Tibial artery (tissue), 4 donors: ENCODE data around the gene TUBGCP5.
"Not testable (repeated sequence)": the region's sequence is repeated elsewhere in the genome, so short reads cannot be mapped to it uniquely, and the experiment has no call there.

Source experiments
- DNase-seq, 2 donors: peaks; one replicate each; pipeline ENCODE4 v3.0.0-alpha.2; 2019
- H3K27ac ChIP-seq, 2 donors: fragments of 200-600 bp; sonication (generic) in 1 of 2; 1 replicate in 1 of 2; 2 replicates in 1 of 2; pipeline ENCODE4 v1.5.1; 2018 to 2019; ENCODE audit warnings: mild to moderate bottlenecking in 1 of 2
- H3K27me3 ChIP-seq, 2 donors: fragments of 200-600 bp; sonication (generic) in 1 of 2; one replicate each; pipeline versions ENCODE4 v1.5.1 to v1.6.0; 2016 to 2019
- H3K36me3 ChIP-seq, 3 donors: fragments of 200-600 bp; sonication (generic) in 2 of 3; one replicate each; pipeline ENCODE4 v1.5.1; 2016 to 2019; ENCODE audit warnings: mild to moderate bottlenecking in 2 of 3
- H3K4me1 ChIP-seq, 4 donors: fragments of 200-600 bp; sonication (generic) in 2 of 4; 1 replicate in 3 of 4; 2 replicates in 1 of 4; pipeline ENCODE4 v1.5.1; 2016 to 2019
- H3K4me3 ChIP-seq, 2 donors: fragments of 200-600 bp; sonication (generic) in 1 of 2; 1 replicate in 1 of 2; 2 replicates in 1 of 2; pipeline ENCODE4 v1.5.1; 2018 to 2019; ENCODE audit warnings: mild to moderate bottlenecking in 2 of 2
- H3K9me3 ChIP-seq, 3 donors: fragments of 200-600 bp; sonication (generic) in 1 of 3; one replicate each; pipeline ENCODE4 v1.5.1; 2016 to 2019
- CTCF ChIP-seq, 2 experiments: fragments of 200-600 bp in 1 of 2; fragments of 450-650 bp in 1 of 2; IDR thresholded peaks; one replicate each; pipeline ENCODE4 v1.5.1; 2017 to 2019; ENCODE audit warnings: antibody characterized with exemption in 2 of 2, mild to moderate bottlenecking in 1 of 2, moderate library complexity in 1 of 2
- intact Hi-C: fragments of 100-400 bp; cut with DNase I; formaldehyde crosslinking; loops from one replicate; pipeline ENCODE4 v1.15.0; 2023; ENCODE audit warnings: low total_unique reads

TUBGCP5 gene

GRCh38 chr15:23013681-23014080 is 25.7 kb downstream of the TUBGCP5 start:
- Histone ChIP-seq H3K27me3 (no peaks in the 10 kb centered on the region), H3K27ac (no peak overlapping the region), H3K36me3 (peaks cover 63 to 93% (median 81%) of the 10 kb centered on the region in 3 donors), H3K9me3 (no peaks in the 10 kb centered on the region), H3K4me3 (no peak overlapping the region), H3K4me1 (no peaks in the 10 kb centered on the region)
- TF ChIP-seq CTCF (IDR thresholded peaks at IDR 0.05), result no peak
- DNase-seq, result no peak
- intact Hi-C loops, result no loop called here

DNA sequence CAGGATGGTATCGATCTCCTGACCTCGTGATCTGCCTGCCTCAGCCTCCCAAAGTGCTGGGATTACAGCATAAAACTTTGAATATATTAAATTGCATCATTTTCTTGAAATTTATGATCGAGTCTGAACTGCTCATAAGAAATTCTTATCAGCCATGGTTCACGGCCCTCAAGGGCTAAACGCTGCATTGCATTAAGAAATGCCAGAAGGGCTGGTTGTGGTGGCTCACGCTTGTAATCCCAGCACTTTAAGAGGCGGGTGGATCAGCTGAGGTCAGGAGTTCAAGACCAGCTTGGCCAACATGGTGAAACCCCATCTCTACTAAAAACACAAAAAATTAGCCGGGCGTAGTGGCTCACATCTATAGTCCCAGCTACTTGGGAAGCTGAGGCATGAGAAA is 26.8 kb downstream of the TUBGCP5 start:
- H3K4me1 ChIP-seq, H3K9me3 ChIP-seq, H3K27me3 ChIP-seq, H3K4me3 ChIP-seq, DNase-seq, intact Hi-C loops, H3K27ac ChIP-seq: not testable (repeated sequence)
- H3K36me3 ChIP-seq, result peaks cover 63 to 93% (median 81%) of the 10 kb centered on the region in 3 donors

- peaks cover 71 to 99% (median 78%) of the 10 kb centered on the region in 3 donors for H3K36me3 ChIP-seq
Measured at GRCh38 chr15:23003736-23004135, 35.6 kb downstream of the TUBGCP5 start.

DNA sequence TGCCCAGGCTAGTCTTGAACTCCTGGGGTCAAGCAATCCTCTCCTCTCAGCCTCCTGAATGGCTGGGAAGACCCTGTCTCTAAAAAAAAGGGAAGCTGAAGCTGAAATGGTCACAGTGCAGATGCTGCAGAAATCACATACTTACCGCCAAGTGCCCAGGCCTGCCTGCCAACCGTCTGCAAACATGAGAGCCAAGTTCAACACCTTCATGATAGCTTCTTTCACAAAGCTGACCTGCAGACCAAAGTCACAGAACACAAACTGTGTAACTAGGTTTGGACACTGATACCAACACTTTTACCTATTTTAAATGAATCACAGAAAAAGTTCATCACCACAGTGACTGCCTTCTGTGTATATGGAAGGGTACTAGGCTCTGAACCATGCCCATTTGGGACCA is 36.4 kb downstream of the TUBGCP5 start:
- intact Hi-C loops, result no loop called here
- no peak for DNase-seq
- H3K4me1 ChIP-seq, result no peaks in the 10 kb centered on the region
- no peak for TF ChIP-seq CTCF (IDR thresholded peaks at IDR 0.05)
- H3K36me3 ChIP-seq, result peaks cover 67 to 99% (median 77%) of the 10 kb centered on the region in 3 donors
- H3K4me3 ChIP-seq, result no peak overlapping the region
- no peaks in the 10 kb centered on the region for H3K27me3 ChIP-seq
- H3K9me3 ChIP-seq, result no peaks in the 10 kb centered on the region
- no peak overlapping the region for H3K27ac ChIP-seq

More at GRCh38 chr15:23003736-23004135, 35.6 kb downstream of the TUBGCP5 start:
- intact Hi-C loops, result no loop called here
- Histone ChIP-seq H3K9me3 (no peaks in the 10 kb centered on the region), H3K27me3 (no peaks in the 10 kb centered on the region), H3K4me1 (no peaks in the 10 kb centered on the region), H3K27ac (no peak overlapping the region), H3K4me3 (no peak overlapping the region)
- TF ChIP-seq CTCF (IDR thresholded peaks at IDR 0.05), result no peak
- DNase-seq, result no peak

- H3K27me3 ChIP-seq, result no peaks in the 10 kb centered on the region
- no peak overlapping the region for H3K27ac ChIP-seq
- H3K4me1 ChIP-seq, result no peaks in the 10 kb centered on the region
- TF ChIP-seq CTCF (IDR thresholded peaks at IDR 0.05), result no peak
- DNase-seq, result no peak
- H3K4me3 ChIP-seq, result no peak overlapping the region
- peaks cover 19 to 71% (median 40%) of the 10 kb centered on the region in 3 donors for H3K36me3 ChIP-seq
- no peaks in the 10 kb centered on the region for H3K9me3 ChIP-seq
- intact Hi-C loops, result no loop called here
Measured at GRCh38 chr15:22995795-22996194, 43.6 kb downstream of the TUBGCP5 start.

DNA sequence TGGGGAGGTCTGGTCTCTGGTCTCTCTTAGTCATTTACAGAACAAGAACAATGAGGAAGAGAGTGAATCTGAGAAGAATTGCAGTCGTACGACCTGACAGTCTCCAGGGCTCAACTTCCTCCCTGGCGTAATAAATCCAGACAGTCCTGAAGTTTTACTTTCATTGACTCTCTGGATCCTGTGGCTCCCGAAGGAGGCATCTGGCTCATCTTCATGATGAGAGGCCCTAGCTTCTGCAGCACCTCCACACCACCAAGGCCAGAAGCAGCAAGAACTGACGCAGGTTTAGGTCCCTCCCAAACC is 47.4 kb downstream of the TUBGCP5 start:
- intact Hi-C loops, result no loop called here
- Histone ChIP-seq H3K9me3 (no peaks in the 10 kb centered on the region), H3K4me1 (no peaks in the 10 kb centered on the region), H3K27ac (no peak overlapping the region), H3K36me3 (peaks cover 0 to 33% (median 15%) of the 10 kb centered on the region in 3 donors), H3K4me3 (no peak overlapping the region), H3K27me3 (no peaks in the 10 kb centered on the region)
- no peak for TF ChIP-seq CTCF (IDR thresholded peaks at IDR 0.05)
- no peak for DNase-seq
